Measurements from ENCODE around the gene ZNF740. TPM values are rescaled to one million over a fixed set of nuclear protein-coding genes. Genes with fewer than 3 reads are reported as not detected.
A peak's percentile ranks its signal among the peaks of the same experiment; 100 is the strongest.

The ZNF740 gene
- total and polyA plus RNA-seq, 2 of the 8 experiments (the other 6 are each of a cell fraction or from before 2014, with no cell fraction given): 8.2 to 40.0 TPM

- TF ChIP-seq CHD7 (IDR thresholded peaks at IDR 0.05; ENCODE audit: insufficient replicate concordance, low read length) (no peak), CBX8 (IDR thresholded peaks at IDR 0.05; ENCODE audit: borderline replicate concordance, low read depth, low read length) (no peak), ZNF274 (IDR thresholded peaks at IDR 0.05; ENCODE audit: borderline replicate concordance, extremely low read depth, low read length) (no peak), TAF7 (optimal IDR thresholded peaks at IDR 0.05; ENCODE audit: borderline replicate concordance, low read depth, low read length) (no peak), SP4 (IDR thresholded peaks at IDR 0.05; ENCODE audit: low read length) (no peak), CREB1 (IDR thresholded peaks at IDR 0.05) (no peak), BRCA1 (IDR thresholded peaks at IDR 0.05; ENCODE audit: low read depth, low read length) (no peak), NRF1 (IDR thresholded peaks at IDR 0.05; ENCODE audit: low read depth, low read length) (no peak), FOSL1 (IDR thresholded peaks at IDR 0.05; ENCODE audit: insufficient read depth, low read depth, low read length) (no peak), SIN3A (conservative IDR thresholded peaks at IDR 0.05 in 1 of 2, IDR thresholded peaks at IDR 0.05 in 1 of 2; ENCODE audit: low read depth in 1 of 2, low read length in 2 of 2) (peak in 1 of 2 experiments; percentile 80; a peak in 2 of 4 replicates)
Measured at GRCh38 chr12:53224061-53224896, 43.8 kb downstream of the ZNF740 start (continued).
